ENCODE measurements around the gene LARP7. TPM values are rescaled to one million over a fixed set of nuclear protein-coding genes. Genes with fewer than 3 reads are reported as not detected.

LARP7 gene
- total and polyA plus RNA-seq, 2 of the 8 experiments (the other 6 are each of a cell fraction or from before 2014, with no cell fraction given) = 9.3 to 38.3 TPM

DNA sequence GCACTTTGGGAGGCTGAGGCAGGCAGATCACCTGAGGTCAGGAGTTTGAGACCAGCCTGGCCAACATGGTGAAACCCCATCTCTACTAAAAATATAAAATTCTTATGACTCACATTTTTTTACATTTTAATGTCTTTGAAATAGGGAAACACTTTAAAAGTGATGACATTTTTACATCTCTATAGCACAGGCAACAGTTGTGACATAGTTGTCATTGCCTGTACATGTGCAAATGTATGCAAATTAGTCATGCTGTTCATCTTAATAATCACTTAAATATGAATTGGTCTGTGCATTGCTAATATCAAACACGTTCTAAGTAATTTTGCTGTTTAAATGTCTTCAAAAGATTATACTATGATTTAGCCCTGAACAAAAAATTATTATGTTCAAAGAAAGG lies 42.0 kb upstream of the LARP7 start:
- Histone ChIP-seq H3K4me1 (replicated peaks in 1 of 4; ENCODE audit: control insufficient read depth in 3 of 4, insufficient read depth in 4 of 4, low read length in 3 of 4) (no peaks in the 10 kb centered on the region), H2BK120ac (replicated peaks; ENCODE audit: low read depth, low read length) (no peak overlapping the region), H2AFZ (ENCODE audit: low read length) (no peak overlapping the region), H3K4ac (replicated peaks; ENCODE audit: insufficient read length, low read depth, low read length) (no peak overlapping the region), H2BK15ac (ENCODE audit: low read length) (no peak overlapping the region), H3K56ac (replicated peaks; ENCODE audit: insufficient read length, low read depth, low read length) (no peak overlapping the region), H3K18ac (ENCODE audit: extremely low read depth, low read length) (no peak overlapping the region), H4K8ac (ENCODE audit: extremely low read depth, insufficient read depth, low read length) (no peak overlapping the region), H3K23ac (ENCODE audit: insufficient read length) (no peak overlapping the region), H2BK12ac (ENCODE audit: low read depth, low read length) (no peak overlapping the region), H3K79me2 (ENCODE audit: control insufficient read depth in 1 of 2, insufficient read depth in 2 of 2, low read length in 2 of 2) (no peaks in the 10 kb centered on the region), H4K20me1 (replicated peaks in 1 of 2; ENCODE audit: control insufficient read depth in 1 of 2, insufficient read depth in 2 of 2, low read length in 2 of 2) (no peaks in the 10 kb centered on the region), H3K23me2 (ENCODE audit: low read depth, low read length) (no peaks in the 10 kb centered on the region), H3K4me3 (ENCODE audit: extremely low read depth in 1 of 4, insufficient read depth in 2 of 4, low read depth in 3 of 4, low read length in 4 of 4) (no peak overlapping the region), H2BK20ac (ENCODE audit: low read length) (no peak overlapping the region), H2BK5ac (ENCODE audit: low read depth, low read length) (no peak overlapping the region), H3K9me3 (ENCODE audit: insufficient read depth in 2 of 2, low read depth in 1 of 2, low read length in 1 of 2) (no peaks in the 10 kb centered on the region), H3K36me3 (ENCODE audit: control insufficient read depth in 2 of 4, insufficient read depth in 4 of 4, low read length in 3 of 4) (peaks cover 0 to 8% (median under 1%) of the 10 kb centered on the region in 4 experiments; a peak in 2 of 8 replicates), H3K14ac (ENCODE audit: insufficient read length) (no peak overlapping the region), H3K9ac (replicated peaks in 1 of 4; ENCODE audit: extremely low read depth in 1 of 4, low read depth in 3 of 4, low read length in 3 of 4) (no peak overlapping the region), H3K27me3 (replicated peaks in 1 of 4; ENCODE audit: control insufficient read depth in 3 of 4, extremely low read depth in 1 of 4, insufficient read depth in 3 of 4, low read length in 3 of 4) (no peaks in the 10 kb centered on the region), H4K5ac (ENCODE audit: insufficient read length, low read depth, low read length) (no peak overlapping the region), H3K27ac (ENCODE audit: low read depth, low read length) (no peak overlapping the region), H3K79me1 (ENCODE audit: low read depth, low read length) (no peaks in the 10 kb centered on the region), H2AK5ac (ENCODE audit: low read depth, low read length) (no peak overlapping the region), H4K91ac (replicated peaks; ENCODE audit: insufficient read length, low read length) (no peak overlapping the region), H3K4me2 (ENCODE audit: insufficient read depth in 1 of 2, low read depth in 2 of 2, low read length in 2 of 2) (no peak overlapping the region)
- ChIA-PET POLR2A (ENCODE audit: partially characterized antibody) (no interaction called here), CTCF (ENCODE audit: partially characterized antibody) (no interaction called here)
- 64% methylated on average over 1 of the region's 1 CpG; no CpG with 5 or more reads in 1 of the 2 experiments for WGBS, 2 experiments (ENCODE audit: extremely low coverage in 1 of 2, insufficient coverage in 1 of 2, insufficient read length in 1 of 2, insufficient replicate concordance in 2 of 2, low coverage in 1 of 2, low lambda C conversion rate in 2 of 2, missing lambda C conversion rate in 1 of 2)
- FAIRE-seq (no peak), DNase-seq (ENCODE audit: low read depth in 1 of 2, low spot score in 2 of 2) (no peak)
- no peak for TF ChIP-seq SP2 (IDR thresholded peaks at IDR 0.05; ENCODE audit: low read length)
- TF ChIP-seq MAFK (IDR thresholded peaks at IDR 0.05; ENCODE audit: low read depth, low read length) = no peak
- no peak for TF ChIP-seq EGR1 (IDR thresholded peaks at IDR 0.05; ENCODE audit: borderline replicate concordance, low read depth, low read length)
- no peak for TF ChIP-seq TAF1 (IDR thresholded peaks at IDR 0.05; ENCODE audit: low read depth, low read length)
- TF ChIP-seq, protein P1, sequence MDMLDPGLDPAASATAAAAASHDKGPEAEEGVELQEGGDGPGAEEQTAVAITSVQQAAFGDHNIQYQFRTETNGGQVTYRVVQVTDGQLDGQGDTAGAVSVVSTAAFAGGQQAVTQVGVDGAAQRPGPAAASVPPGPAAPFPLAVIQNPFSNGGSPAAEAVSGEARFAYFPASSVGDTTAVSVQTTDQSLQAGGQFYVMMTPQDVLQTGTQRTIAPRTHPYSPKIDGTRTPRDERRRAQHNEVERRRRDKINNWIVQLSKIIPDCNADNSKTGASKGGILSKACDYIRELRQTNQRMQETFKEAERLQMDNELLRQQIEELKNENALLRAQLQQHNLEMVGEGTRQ (IDR thresholded peaks at IDR 0.05; ENCODE audit: low read length) = no peak
- TF ChIP-seq BACH1 (IDR thresholded peaks at IDR 0.05; ENCODE audit: low read length) = no peak
- TF ChIP-seq ASH2L (IDR thresholded peaks at IDR 0.05; ENCODE audit: low read length) = no peak
- TF ChIP-seq JUND (IDR thresholded peaks at IDR 0.05; ENCODE audit: low read length) = no peak
- TF ChIP-seq RNF2 (IDR thresholded peaks at IDR 0.05; ENCODE audit: borderline replicate concordance, low read depth, low read length, missing control alignments, poor library complexity, severe bottlenecking) = no peak
- no peak for TF ChIP-seq TAF7 (optimal IDR thresholded peaks at IDR 0.05; ENCODE audit: borderline replicate concordance, low read depth, low read length)
- no peak for TF ChIP-seq SP4 (IDR thresholded peaks at IDR 0.05; ENCODE audit: low read length)
- no peak for TF ChIP-seq TEAD4 (IDR thresholded peaks at IDR 0.05; ENCODE audit: low read depth, low read length)
- TF ChIP-seq CHD2 (IDR thresholded peaks at IDR 0.05; ENCODE audit: low read length) = no peak
- TF ChIP-seq POU5F1 (IDR thresholded peaks at IDR 0.05; ENCODE audit: low read depth, low read length) = no peak
- TF ChIP-seq GTF2F1 (IDR thresholded peaks at IDR 0.05; ENCODE audit: borderline replicate concordance, low read depth, low read length) = no peak

Data from H1 (cell line).